ENCODE measurements around the gene FNDC3B.
A peak's percentile ranks its signal among the peaks of the same experiment; 100 is the strongest.

DNA sequence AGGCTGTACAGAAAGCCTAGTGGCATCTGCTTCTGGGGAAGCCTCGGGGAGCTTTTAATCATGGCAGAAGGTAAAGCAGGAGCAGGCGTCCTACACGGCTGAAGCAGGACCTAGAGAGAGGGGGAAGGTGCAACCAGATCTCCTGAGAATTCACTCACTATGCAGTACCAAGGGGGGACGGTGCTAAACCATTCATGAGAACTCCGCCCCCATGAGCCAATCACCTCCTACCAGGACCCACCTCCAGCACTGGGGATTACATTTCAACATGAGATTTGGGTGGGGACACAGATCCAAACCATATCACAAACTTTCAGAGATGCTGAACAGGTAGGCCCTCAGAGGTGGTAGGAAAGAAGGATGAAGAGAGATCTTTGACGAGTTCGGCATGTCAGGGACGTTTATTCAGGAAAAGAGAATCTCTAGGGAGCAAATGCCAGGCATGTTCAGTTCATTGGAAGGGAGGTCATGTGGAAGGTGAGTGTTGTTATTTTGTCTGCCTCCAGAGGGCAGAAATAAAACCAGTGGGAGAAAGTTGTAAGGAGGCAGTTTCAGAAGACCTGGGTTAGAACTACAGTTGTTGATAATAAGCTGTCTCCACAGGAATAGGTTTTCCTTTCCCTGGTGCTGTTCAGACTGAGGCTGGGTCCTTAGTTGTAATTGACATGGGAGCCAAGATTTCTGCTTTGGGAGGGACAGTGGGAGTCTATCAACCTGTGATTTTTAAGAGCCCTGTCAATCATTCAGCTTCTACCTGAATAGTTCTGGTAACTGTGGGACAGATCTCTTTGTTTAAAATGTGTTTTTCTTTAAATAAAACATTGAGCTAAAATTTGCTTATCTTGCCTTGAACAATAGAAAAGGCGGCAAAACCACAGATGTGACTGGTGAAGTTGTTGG is 4.3 kb upstream of the FNDC3B start:
- TF ChIP-seq, protein P1, sequence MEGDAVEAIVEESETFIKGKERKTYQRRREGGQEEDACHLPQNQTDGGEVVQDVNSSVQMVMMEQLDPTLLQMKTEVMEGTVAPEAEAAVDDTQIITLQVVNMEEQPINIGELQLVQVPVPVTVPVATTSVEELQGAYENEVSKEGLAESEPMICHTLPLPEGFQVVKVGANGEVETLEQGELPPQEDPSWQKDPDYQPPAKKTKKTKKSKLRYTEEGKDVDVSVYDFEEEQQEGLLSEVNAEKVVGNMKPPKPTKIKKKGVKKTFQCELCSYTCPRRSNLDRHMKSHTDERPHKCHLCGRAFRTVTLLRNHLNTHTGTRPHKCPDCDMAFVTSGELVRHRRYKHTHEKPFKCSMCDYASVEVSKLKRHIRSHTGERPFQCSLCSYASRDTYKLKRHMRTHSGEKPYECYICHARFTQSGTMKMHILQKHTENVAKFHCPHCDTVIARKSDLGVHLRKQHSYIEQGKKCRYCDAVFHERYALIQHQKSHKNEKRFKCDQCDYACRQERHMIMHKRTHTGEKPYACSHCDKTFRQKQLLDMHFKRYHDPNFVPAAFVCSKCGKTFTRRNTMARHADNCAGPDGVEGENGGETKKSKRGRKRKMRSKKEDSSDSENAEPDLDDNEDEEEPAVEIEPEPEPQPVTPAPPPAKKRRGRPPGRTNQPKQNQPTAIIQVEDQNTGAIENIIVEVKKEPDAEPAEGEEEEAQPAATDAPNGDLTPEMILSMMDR (IDR thresholded peaks at IDR 0.05): peak; percentile 44 to 62 (median 54)
- TF ChIP-seq POLR2AphosphoS5 (IDR thresholded peaks at IDR 0.05): no peak
- no peak for TF ChIP-seq EP300 (IDR thresholded peaks at IDR 0.05)
- no peak for TF ChIP-seq POLR2A (IDR thresholded peaks at IDR 0.05)
